GM21447 (cell line): ENCODE data around the gene PDZD7.
A peak's percentile ranks its signal among the peaks of the same experiment; 100 is the strongest.

ENCODE experiments used
- ATAC-seq: cut with Tn5 transposase; IDR thresholded peaks from one replicate; pipeline ENCODE4 v1.9.1; 2021; ENCODE audit not compliant: unreplicated experiment

The PDZD7 gene

GRCh38 chr10:100969187-100970075 is 61.5 kb downstream of the PDZD7 start, which contains the start of gene SEMA4G:
Gene SEMA4G, plus strand, starts transcription at chr10:100969504. Its CDS starts 3,409 bp downstream, at chr10:100972913.
- peak; percentile 57 for ATAC-seq

GRCh38 chr10:100968863-100969186 is 62.1 kb downstream of the PDZD7 start:
- ATAC-seq = no peak

- no peak for ATAC-seq
Observed at GRCh38 chr10:100968062-100968736, 62.7 kb downstream of the PDZD7 start.

- ATAC-seq = no peak
Observed at GRCh38 chr10:100967332-100967731, 63.6 kb downstream of the PDZD7 start.

- ATAC-seq = no peak
Observed at GRCh38 chr10:100966887-100967286, 64.0 kb downstream of the PDZD7 start.

DNA sequence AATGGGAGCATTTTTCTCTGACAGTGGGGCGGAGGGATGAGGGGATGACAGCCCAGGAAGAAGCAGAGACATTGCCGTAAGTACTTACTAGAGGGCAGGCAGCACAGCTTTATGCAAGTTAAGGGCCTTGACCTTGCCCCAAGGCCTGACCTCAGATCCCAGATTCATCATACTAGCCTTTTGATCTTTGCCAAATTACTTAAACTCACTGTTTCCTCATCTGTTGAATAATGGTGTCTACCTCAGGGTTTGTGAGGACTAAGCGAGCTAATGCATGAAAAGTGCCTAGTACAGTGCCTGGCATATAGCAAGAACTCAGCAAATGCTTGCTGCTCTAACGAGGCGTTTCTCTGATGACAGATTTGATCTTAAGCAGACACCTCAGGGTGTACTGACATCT is 65.1 kb downstream of the PDZD7 start:
- ATAC-seq = no peak

DNA sequence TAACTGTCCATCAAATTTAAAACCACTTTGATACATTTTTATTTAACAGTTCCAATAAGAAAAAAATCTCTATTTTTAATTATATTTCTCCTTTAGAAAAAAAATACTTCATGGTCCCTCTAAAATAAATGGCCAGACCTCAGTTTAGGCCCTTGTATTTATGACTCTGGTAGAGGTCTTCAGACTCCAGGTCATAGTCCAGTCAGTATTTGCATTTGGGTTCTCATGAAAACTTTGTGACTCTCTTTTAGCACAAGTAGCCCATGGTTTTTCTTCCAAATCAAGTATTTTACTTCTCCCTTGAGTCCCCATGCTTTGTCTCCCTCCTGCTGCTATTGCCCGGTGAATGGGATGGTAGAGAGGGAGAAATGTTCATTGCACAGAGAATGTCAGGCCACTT is 67.1 kb downstream of the PDZD7 start:
- ATAC-seq = no peak

GRCh38 chr10:100962351-100963080 is 68.4 kb downstream of the PDZD7 start:
- ATAC-seq = no peak

DNA sequence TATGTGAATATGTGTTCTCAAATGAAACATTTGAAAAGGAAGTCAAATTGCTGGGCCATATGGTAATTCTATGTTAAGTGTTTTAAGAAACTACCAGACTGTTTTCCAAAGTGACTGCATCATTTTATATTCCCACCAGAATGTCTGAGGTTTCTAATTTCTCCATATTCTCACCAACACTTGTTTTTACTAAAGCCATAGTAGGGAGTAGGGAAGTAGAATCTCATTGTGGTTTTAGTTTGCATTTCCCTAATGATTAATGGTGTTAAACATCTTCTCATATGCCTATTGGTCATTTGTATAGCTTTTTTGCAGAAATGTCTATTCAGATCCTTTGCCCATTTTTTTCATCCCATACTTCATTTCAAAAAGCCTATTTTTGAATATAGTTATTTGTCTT is 70.7 kb downstream of the PDZD7 start:
- ATAC-seq = no peak
